Mononuclear cell (primary cell): ENCODE measurements around the gene F7. TPM values are rescaled to one million over a fixed set of nuclear protein-coding genes. Genes with fewer than 3 reads are reported as not detected.

Source experiments
- H3K27me3 ChIP-seq: 2 replicates; pipeline ENCODE4 v1.6.0; 2011; ENCODE audit warnings: low read length, control low read depth; ENCODE audit not compliant: insufficient read depth
- H3K4me1 ChIP-seq: 2 replicates; pipeline ENCODE4 v1.5.1; 2011; ENCODE audit warnings: mild to moderate bottlenecking, low read length, control low read depth; ENCODE audit not compliant: insufficient read depth
- H3K4me3 ChIP-seq: 2 replicates; pipeline ENCODE4 v1.5.1; 2011; ENCODE audit warnings: mild to moderate bottlenecking, low read length, moderate library complexity
- H3K9me3 ChIP-seq: 2 replicates; pipeline ENCODE4 v1.5.1; 2011; ENCODE audit warnings: low read depth, mild to moderate bottlenecking, control low read depth, low read length
- total RNA-seq: library from RNA; depleted of rRNA; stranded (reverse); fragments of >200 nt; gene quantifications from one replicate; pipeline ENCODE4 v1.2.3, GENCODE V29; 2012

The F7 gene
- total RNA-seq, 1 donor, result 0.52 TPM

- Histone ChIP-seq H3K27me3 (no peaks in the 10 kb centered on the region), H3K4me3 (no peak overlapping the region), H3K4me1 (no peaks in the 10 kb centered on the region), H3K9me3 (no peaks in the 10 kb centered on the region)
Measured at GRCh38 chr13:113088691-113089020, 16.9 kb upstream of the F7 start.

GRCh38 chr13:113089693-113090414, 15.7 kb upstream of the F7 start:
- Histone ChIP-seq H3K9me3 (no peaks in the 10 kb centered on the region), H3K27me3 (no peaks in the 10 kb centered on the region), H3K4me3 (no peak overlapping the region), H3K4me1 (no peaks in the 10 kb centered on the region)

GRCh38 chr13:113090415-113090770, 15.2 kb upstream of the F7 start:
- Histone ChIP-seq H3K4me1 (no peaks in the 10 kb centered on the region), H3K4me3 (no peak overlapping the region), H3K9me3 (no peaks in the 10 kb centered on the region), H3K27me3 (no peaks in the 10 kb centered on the region)

GRCh38 chr13:113090806-113091205, 14.8 kb upstream of the F7 start:
- no peaks in the 10 kb centered on the region for H3K9me3 ChIP-seq
- no peaks in the 10 kb centered on the region for H3K27me3 ChIP-seq
- H3K4me1 ChIP-seq, result no peaks in the 10 kb centered on the region
- H3K4me3 ChIP-seq, result no peak overlapping the region

GRCh38 chr13:113091211-113091771, 14.3 kb upstream of the F7 start:
- Histone ChIP-seq H3K4me3 (no peak overlapping the region), H3K9me3 (no peaks in the 10 kb centered on the region), H3K4me1 (no peaks in the 10 kb centered on the region), H3K27me3 (no peaks in the 10 kb centered on the region)

GRCh38 chr13:113091891-113092775, 13.5 kb upstream of the F7 start:
- no peaks in the 10 kb centered on the region for H3K27me3 ChIP-seq
- no peaks in the 10 kb centered on the region for H3K9me3 ChIP-seq
- H3K4me1 ChIP-seq, result no peaks in the 10 kb centered on the region
- H3K4me3 ChIP-seq, result no peak overlapping the region

- no peaks in the 10 kb centered on the region for H3K4me1 ChIP-seq
- H3K27me3 ChIP-seq, result no peaks in the 10 kb centered on the region
- H3K4me3 ChIP-seq, result no peak overlapping the region
- H3K9me3 ChIP-seq, result no peaks in the 10 kb centered on the region
Measured at GRCh38 chr13:113092776-113093579, 12.6 kb upstream of the F7 start.

GRCh38 chr13:113093580-113094409, 11.8 kb upstream of the F7 start:
- no peaks in the 10 kb centered on the region for H3K9me3 ChIP-seq
- H3K4me3 ChIP-seq, result no peak overlapping the region
- H3K27me3 ChIP-seq, result no peaks in the 10 kb centered on the region
- H3K4me1 ChIP-seq, result no peaks in the 10 kb centered on the region

GRCh38 chr13:113094410-113094800, 11.2 kb upstream of the F7 start:
- Histone ChIP-seq H3K27me3 (no peaks in the 10 kb centered on the region), H3K4me3 (no peak overlapping the region), H3K4me1 (no peaks in the 10 kb centered on the region), H3K9me3 (no peaks in the 10 kb centered on the region)

GRCh38 chr13:113095146-113096051, 10.2 kb upstream of the F7 start:
- H3K9me3 ChIP-seq, result no peaks in the 10 kb centered on the region
- H3K4me3 ChIP-seq, result no peak overlapping the region
- H3K4me1 ChIP-seq, result no peaks in the 10 kb centered on the region
- no peaks in the 10 kb centered on the region for H3K27me3 ChIP-seq

GRCh38 chr13:113096052-113096744, 9.4 kb upstream of the F7 start:
- Histone ChIP-seq H3K4me3 (no peak overlapping the region), H3K9me3 (no peaks in the 10 kb centered on the region), H3K27me3 (no peaks in the 10 kb centered on the region), H3K4me1 (no peaks in the 10 kb centered on the region)

- Histone ChIP-seq H3K27me3 (no peaks in the 10 kb centered on the region), H3K4me1 (no peaks in the 10 kb centered on the region), H3K4me3 (no peak overlapping the region), H3K9me3 (no peaks in the 10 kb centered on the region)
Measured at GRCh38 chr13:113096745-113097305, 8.8 kb upstream of the F7 start.

GRCh38 chr13:113097651-113098050, 7.9 kb upstream of the F7 start:
- no peaks in the 10 kb centered on the region for H3K9me3 ChIP-seq
- no peaks in the 10 kb centered on the region for H3K4me1 ChIP-seq
- no peaks in the 10 kb centered on the region for H3K27me3 ChIP-seq
- no peak overlapping the region for H3K4me3 ChIP-seq
